SK-N-SH treated with all-trans-retinoic acid at 6 μM for 48 hours (cell line): ENCODE results near the gene ANAPC2.

Source experiments
- ATAC-seq: fragments of 200-7000 bp; cut with Tn5 transposase; 3 replicates; pipeline ENCODE4 v1.9.1; 2020; ENCODE audit warnings: mild to moderate bottlenecking, moderate library complexity
- BACH2 ChIP-seq: fragments of 250-450 bp; sonication (Bioruptor Pico); IDR thresholded peaks from 2 replicates; pipeline ENCODE4 v1.9.0; 2021; ENCODE audit warnings: mild to moderate bottlenecking, borderline replicate concordance
- CSDC2 ChIP-seq: fragments of 250-450 bp; sonication (Bioruptor Pico); IDR thresholded peaks from 2 replicates; pipeline ENCODE4 v1.5.0; 2020; ENCODE audit warnings: mild to moderate bottlenecking, moderate library complexity
- CSRNP3 ChIP-seq: fragments of 250-450 bp; sonication (Bioruptor Pico); IDR thresholded peaks from 2 replicates; pipeline ENCODE4 v1.5.1; 2021; ENCODE audit warnings: mild to moderate bottlenecking, moderate library complexity
- ESRRG ChIP-seq: fragments of 250-450 bp; sonication (Bioruptor Pico); IDR thresholded peaks from 2 replicates; pipeline ENCODE4 v1.6.1; 2021; ENCODE audit warnings: mild to moderate bottlenecking
- GLIS3 ChIP-seq: fragments of 250-450 bp; sonication (Bioruptor Pico); IDR thresholded peaks from 2 replicates; pipeline ENCODE4 v1.5.0; 2020; ENCODE audit warnings: mild to moderate bottlenecking, moderate library complexity
- ISL1 ChIP-seq: fragments of 250-450 bp; sonication (Bioruptor Pico); IDR thresholded peaks from 2 replicates; pipeline ENCODE4 v2.1.2; 2022; ENCODE audit warnings: mild to moderate bottlenecking, moderate library complexity
- OSR1 ChIP-seq: fragments of 250-450 bp; sonication (Bioruptor Pico); IDR thresholded peaks from 2 replicates; pipeline ENCODE4 v1.8.0; 2022; ENCODE audit warnings: moderate library complexity, mild to moderate bottlenecking, inconsistent platforms
- PATZ1 ChIP-seq: fragments of 250-450 bp; sonication (Bioruptor Pico); IDR thresholded peaks from 2 replicates; pipeline ENCODE4 v1.8.0; 2020; ENCODE audit warnings: mild to moderate bottlenecking, moderate library complexity, borderline replicate concordance
- PPARA ChIP-seq: fragments of 250-450 bp; sonication (Bioruptor Pico); IDR thresholded peaks from 2 replicates; pipeline ENCODE4 v1.5.0; 2020; ENCODE audit warnings: mild to moderate bottlenecking, borderline replicate concordance
- RARB ChIP-seq: fragments of 250-450 bp; sonication (Bioruptor Pico); IDR thresholded peaks from 2 replicates; pipeline ENCODE4 v1.8.0; 2021; ENCODE audit warnings: mild to moderate bottlenecking, moderate library complexity
- TCF4 ChIP-seq: fragments of 250-450 bp; sonication (Bioruptor Pico); IDR thresholded peaks from 2 replicates; pipeline ENCODE4 v1.8.0; 2021; ENCODE audit warnings: mild to moderate bottlenecking, moderate library complexity, borderline replicate concordance
- TOX ChIP-seq: fragments of 250-450 bp; sonication (Bioruptor Pico); IDR thresholded peaks from 2 replicates; pipeline ENCODE4 v1.8.0; 2021; ENCODE audit warnings: mild to moderate bottlenecking, moderate library complexity, borderline replicate concordance
- TSHZ2 ChIP-seq: fragments of 250-450 bp; sonication (Bioruptor Pico); IDR thresholded peaks from 2 replicates; pipeline ENCODE4 v1.5.0; 2020; ENCODE audit warnings: mild to moderate bottlenecking, moderate library complexity
- ZC3H10 ChIP-seq: fragments of 250-450 bp; sonication (Bioruptor Pico); IDR thresholded peaks from 2 replicates; pipeline ENCODE4 v1.5.1; 2021; ENCODE audit warnings: mild to moderate bottlenecking, moderate library complexity
- ZFP3 ChIP-seq: fragments of 250-450 bp; sonication (Bioruptor Pico); IDR thresholded peaks from 2 replicates; pipeline ENCODE4 v1.5.0; 2020; ENCODE audit warnings: mild to moderate bottlenecking, moderate library complexity
- ZFP30 ChIP-seq: fragments of 450-650 bp; formaldehyde crosslinking; IDR thresholded peaks from 2 replicates; pipeline ENCODE4 v1.5.0; 2022; ENCODE audit warnings: mild to moderate bottlenecking, moderate library complexity
- ZNF565 ChIP-seq: fragments of 450-650 bp; formaldehyde crosslinking; conservative IDR thresholded peaks from 2 replicates; pipeline ENCODE4 v1.5.0; 2020; ENCODE audit warnings: low read depth, mild to moderate bottlenecking, moderate library complexity
- ZNF70 ChIP-seq: fragments of 450-650 bp; formaldehyde crosslinking; IDR thresholded peaks from 2 replicates; pipeline ENCODE4 v1.5.0; 2020; ENCODE audit warnings: mild to moderate bottlenecking, moderate library complexity
- ZNF8 ChIP-seq: fragments of 450-650 bp; formaldehyde crosslinking; IDR thresholded peaks from 2 replicates; pipeline ENCODE4 v1.5.0; 2020; ENCODE audit warnings: mild to moderate bottlenecking, moderate library complexity

ANAPC2 gene

GRCh38 chr9:137149942-137150616 is 38.3 kb downstream of the ANAPC2 start:
- TF ChIP-seq ESRRG (CRISPR knock-in tag) (no peak), ZFP3 (CRISPR knock-in tag) (no peak), TSHZ2 (CRISPR knock-in tag) (no peak), PPARA (CRISPR knock-in tag) (no peak), CSDC2 (CRISPR knock-in tag) (no peak), PATZ1 (CRISPR knock-in tag) (no peak), BACH2 (CRISPR knock-in tag) (no peak), TCF4 (CRISPR knock-in tag) (no peak), ZNF8 (CRISPR knock-in tag) (no peak), OSR1 (CRISPR knock-in tag) (no peak), ISL1 (CRISPR knock-in tag) (no peak)
- TF ChIP-seq, all 23 proteins: peak for 0
- ATAC-seq = no peak

GRCh38 chr9:137149363-137149762 is 39.0 kb downstream of the ANAPC2 start:
- no peak for ATAC-seq
- TF ChIP-seq ZNF70 = no peak
- TF ChIP-seq PPARA (CRISPR knock-in tag) = no peak
- no peak for TF ChIP-seq GLIS3 (CRISPR knock-in tag)
- TF ChIP-seq ZC3H10 (CRISPR knock-in tag) = no peak
- TF ChIP-seq OSR1 (CRISPR knock-in tag) = no peak
- TF ChIP-seq ISL1 (CRISPR knock-in tag) = no peak
- TF ChIP-seq TCF4 (CRISPR knock-in tag) = no peak
- TF ChIP-seq RARB (CRISPR knock-in tag) = no peak
- TF ChIP-seq CSRNP3 = no peak
- no peak for TF ChIP-seq TOX (CRISPR knock-in tag)
- no peak for TF ChIP-seq ZFP30 (CRISPR knock-in tag)
- TF ChIP-seq ZNF8 (CRISPR knock-in tag) = no peak
- no peak for TF ChIP-seq TSHZ2 (CRISPR knock-in tag)
- no peak for TF ChIP-seq PATZ1 (CRISPR knock-in tag)
- TF ChIP-seq BACH2 (CRISPR knock-in tag) = no peak
- TF ChIP-seq CSDC2 (CRISPR knock-in tag) = no peak
- TF ChIP-seq ZNF565 (CRISPR knock-in tag) = no peak
